NCI-H2171 treated with DMSO at 0.1 percent for 48 hours (cell line): ENCODE measurements around the gene HTR5A.

Experiments used
- DNase-seq: peaks from one replicate; lab custom pipeline; 2025; lab: John Stamatoyannopoulos, UW

The HTR5A gene

GRCh38 chr7:155090684-155091083 is 20.6 kb downstream of the HTR5A start:
- DNase-seq, result no peak

GRCh38 chr7:155093596-155093995 is 23.5 kb downstream of the HTR5A start:
- DNase-seq, result no peak

GRCh38 chr7:155094636-155095135 is 24.6 kb downstream of the HTR5A start:
- DNase-seq, result no peak

- DNase-seq, result no peak
These were observed 27.2 kb downstream of the HTR5A start for GRCh38 chr7:155097338-155097737.

GRCh38 chr7:155103839-155104238 is 33.7 kb downstream of the HTR5A start:
- no peak for DNase-seq

- DNase-seq, result no peak
These were observed 34.8 kb downstream of the HTR5A start for GRCh38 chr7:155104913-155105312.

- DNase-seq, result no peak
These were observed 36.2 kb downstream of the HTR5A start for GRCh38 chr7:155106356-155106755.

- no peak for DNase-seq
These were observed 37.0 kb downstream of the HTR5A start for GRCh38 chr7:155107126-155107525.

GRCh38 chr7:155108144-155108901 is 38.2 kb downstream of the HTR5A start:
- no peak for DNase-seq

- DNase-seq, result no peak
These were observed 39.0 kb downstream of the HTR5A start for GRCh38 chr7:155109121-155109520.

- no peak for DNase-seq
These were observed 45.2 kb downstream of the HTR5A start for GRCh38 chr7:155115288-155115687.

- no peak for DNase-seq
These were observed 49.8 kb downstream of the HTR5A start for GRCh38 chr7:155119801-155120382.

- DNase-seq, result no peak
These were observed 50.3 kb downstream of the HTR5A start for GRCh38 chr7:155120460-155120859.

- DNase-seq, result no peak
These were observed 52.7 kb downstream of the HTR5A start for GRCh38 chr7:155122831-155123230.

- DNase-seq, result no peak
These were observed 53.3 kb downstream of the HTR5A start for GRCh38 chr7:155123413-155123812.

GRCh38 chr7:155124706-155125105 is 54.6 kb downstream of the HTR5A start:
- no peak for DNase-seq

- DNase-seq, result no peak
These were observed 59.1 kb downstream of the HTR5A start for GRCh38 chr7:155129186-155129585.

- DNase-seq, result no peak
These were observed 59.7 kb downstream of the HTR5A start for GRCh38 chr7:155129789-155130188.

GRCh38 chr7:155130493-155130892 is 60.4 kb downstream of the HTR5A start:
- no peak for DNase-seq

GRCh38 chr7:155131090-155131489 is 61.0 kb downstream of the HTR5A start:
- DNase-seq, result no peak

- DNase-seq, result no peak
These were observed 62.3 kb downstream of the HTR5A start for GRCh38 chr7:155132431-155132830.

- DNase-seq, result no peak
These were observed 66.6 kb downstream of the HTR5A start for GRCh38 chr7:155136619-155137243.
